ENCODE measurements around the gene ADD2.
"Not testable (repeated sequence)": the region's sequence is repeated elsewhere in the genome, so short reads cannot be mapped to it uniquely, and the experiment has no call there.

Gene ADD2

DNA sequence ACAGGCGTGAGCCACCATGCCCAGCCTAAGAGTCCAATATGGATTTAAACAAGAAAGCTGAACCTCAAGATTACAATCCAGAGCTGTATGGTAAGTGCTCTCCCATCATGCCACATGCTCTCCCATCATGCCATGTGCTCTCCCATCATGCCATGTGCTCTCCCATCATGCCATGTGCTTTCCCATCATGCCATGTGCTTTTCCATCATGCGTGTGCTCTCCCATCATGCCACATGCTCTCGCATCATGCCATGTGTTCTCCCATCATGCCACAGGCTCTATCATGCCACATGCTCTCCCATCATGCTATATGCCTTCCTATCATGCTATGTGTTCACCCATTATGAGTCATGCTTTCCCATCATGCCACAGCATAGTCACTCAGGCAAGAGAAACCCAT lies 20.7 kb downstream of the ADD2 start:
- DNase-seq = no peak

GRCh38 chr2:70746094-70746974 lies 21.7 kb downstream of the ADD2 start:
- DNase-seq = no peak

DNA sequence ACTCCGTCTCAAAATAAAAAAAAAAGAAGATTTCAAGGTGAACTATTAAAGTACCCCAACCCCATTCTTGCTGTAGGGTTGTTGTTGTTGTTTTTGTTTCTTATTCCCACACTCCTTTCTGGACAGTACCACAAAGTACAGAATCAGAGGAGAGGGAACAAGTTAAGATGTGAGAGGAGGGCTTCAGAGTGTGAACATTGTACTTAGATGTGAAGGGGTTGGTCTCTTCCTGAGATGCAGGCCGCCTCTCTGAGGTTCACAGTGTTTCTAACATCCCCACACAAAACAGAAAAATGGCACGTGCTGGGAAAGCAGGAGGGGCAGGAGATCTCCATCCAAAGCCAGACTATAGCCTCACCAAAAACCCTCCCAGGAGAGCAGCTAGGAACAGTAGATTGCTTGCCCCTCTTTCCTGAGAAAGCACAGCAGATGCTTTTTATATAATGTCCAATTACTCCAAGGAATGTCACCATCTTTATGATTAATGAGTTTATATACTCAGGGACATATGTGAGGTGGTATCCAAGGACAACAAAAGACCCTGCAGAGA lies 22.6 kb downstream of the ADD2 start:
- no peak for DNase-seq

GRCh38 chr2:70744397-70744796 lies 23.6 kb downstream of the ADD2 start:
- no peak for DNase-seq

GRCh38 chr2:70743677-70744076 lies 24.3 kb downstream of the ADD2 start:
- DNase-seq = no peak

DNA sequence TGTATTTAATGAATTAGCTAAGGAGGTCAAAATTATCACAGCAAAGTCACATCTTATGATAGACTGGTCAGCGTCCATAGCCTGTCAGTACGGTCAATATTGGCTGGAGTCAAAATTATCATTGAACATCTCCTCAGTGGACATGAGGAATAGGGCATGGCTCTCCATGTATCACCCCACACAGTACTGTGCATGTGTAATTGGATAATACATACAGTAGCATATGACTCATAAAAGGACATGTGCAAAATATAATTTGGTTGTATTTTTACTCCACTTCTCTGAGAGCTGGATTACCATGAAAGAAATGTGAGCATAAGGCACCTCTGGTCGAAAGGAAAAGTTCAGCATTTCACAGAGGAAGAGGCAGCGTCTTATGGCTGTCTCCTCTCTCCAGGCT lies 24.9 kb downstream of the ADD2 start:
- no peak for DNase-seq

GRCh38 chr2:70739492-70739891 lies 28.5 kb downstream of the ADD2 start:
- not testable (repeated sequence) for DNase-seq

DNA sequence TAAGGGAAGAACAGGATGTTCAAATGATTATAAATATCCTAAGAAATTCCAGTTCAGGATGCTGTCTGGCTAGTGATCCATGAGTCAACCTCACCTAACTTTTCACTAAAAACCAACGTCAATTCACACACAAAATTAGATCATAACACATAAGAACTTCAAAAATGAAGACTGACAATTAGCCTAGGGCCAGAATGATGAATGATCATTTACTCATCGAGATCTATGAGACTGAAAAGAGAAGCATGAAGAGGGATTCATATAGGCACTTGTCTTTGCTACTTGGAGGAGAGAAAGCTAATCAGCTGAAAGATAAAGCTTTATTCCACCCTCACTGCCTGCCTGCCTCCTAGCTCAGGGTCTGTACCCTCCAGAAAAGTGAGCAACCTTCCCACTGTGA lies 29.8 kb downstream of the ADD2 start:
- no peak for DNase-seq

GRCh38 chr2:70735071-70735470 lies 32.9 kb downstream of the ADD2 start:
- no peak for DNase-seq

DNA sequence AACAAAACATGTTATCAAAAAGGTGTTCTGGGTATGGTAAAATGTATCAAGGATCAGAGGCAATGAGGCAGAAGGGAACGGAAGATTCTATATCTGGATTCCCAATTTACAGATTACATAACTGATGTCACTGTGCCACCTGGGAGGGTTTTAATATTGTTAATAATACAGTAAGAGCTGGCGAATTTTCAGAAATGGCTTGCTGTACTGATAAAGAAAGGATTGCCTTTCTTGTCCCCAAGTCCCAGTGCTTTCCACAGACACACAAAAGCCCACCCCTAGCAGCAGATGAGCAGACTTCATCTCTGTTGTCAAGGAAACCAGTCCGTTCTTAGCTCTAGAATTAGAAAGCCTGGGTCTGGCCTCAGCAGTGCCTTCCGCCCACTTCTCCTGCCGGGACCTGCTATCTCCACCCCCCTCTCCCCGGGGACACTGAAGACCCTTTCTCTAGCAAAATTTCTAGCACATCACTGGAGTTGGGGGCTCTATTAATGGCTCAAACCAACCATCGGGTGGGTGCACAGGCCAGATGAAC lies 34.3 kb downstream of the ADD2 start:
- no peak for DNase-seq

- no peak for DNase-seq
These were observed 35.0 kb downstream of the ADD2 start for GRCh38 chr2:70732766-70733645.

DNA sequence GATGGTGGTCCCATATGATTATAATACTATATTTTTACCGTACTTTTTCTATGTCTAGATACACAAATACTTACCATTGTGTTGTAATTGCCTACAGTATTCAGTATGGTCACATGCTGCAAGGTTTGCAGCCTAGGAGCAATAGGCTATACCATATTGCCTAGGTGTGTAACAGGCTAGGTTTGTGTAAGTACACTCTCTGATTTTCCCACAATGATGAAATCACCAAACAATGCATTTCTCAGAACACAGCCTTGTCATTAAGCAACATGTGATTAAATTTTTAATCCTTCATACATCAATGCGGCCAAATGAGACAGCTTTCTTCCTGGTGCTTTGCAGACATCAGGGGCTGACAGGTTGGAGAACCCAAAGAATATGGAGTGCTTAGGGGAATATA lies 37.3 kb downstream of the ADD2 start:
- no peak for DNase-seq

- no peak for DNase-seq
These were observed 38.4 kb downstream of the ADD2 start for GRCh38 chr2:70729647-70730046.

DNA sequence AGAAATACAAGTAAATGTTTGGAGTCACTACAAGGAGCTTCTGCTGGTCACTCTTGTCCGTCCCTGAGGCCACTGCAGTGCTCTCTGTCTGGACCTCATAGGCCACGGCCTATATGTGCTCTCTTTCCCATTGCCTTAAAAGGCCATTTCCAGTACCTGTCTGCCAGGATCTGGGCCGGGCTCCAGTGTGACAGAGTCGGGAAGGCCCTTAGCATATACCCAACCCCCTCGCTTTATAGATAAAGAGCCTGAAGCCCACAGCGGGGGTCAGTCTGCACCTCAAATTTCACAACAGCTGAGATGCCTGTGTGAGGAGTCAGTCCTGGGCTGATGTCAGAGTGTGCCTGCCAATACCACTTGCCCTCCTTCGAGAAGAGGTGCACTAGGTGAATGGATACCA lies 39.9 kb downstream of the ADD2 start:
- DNase-seq = no peak

DNA sequence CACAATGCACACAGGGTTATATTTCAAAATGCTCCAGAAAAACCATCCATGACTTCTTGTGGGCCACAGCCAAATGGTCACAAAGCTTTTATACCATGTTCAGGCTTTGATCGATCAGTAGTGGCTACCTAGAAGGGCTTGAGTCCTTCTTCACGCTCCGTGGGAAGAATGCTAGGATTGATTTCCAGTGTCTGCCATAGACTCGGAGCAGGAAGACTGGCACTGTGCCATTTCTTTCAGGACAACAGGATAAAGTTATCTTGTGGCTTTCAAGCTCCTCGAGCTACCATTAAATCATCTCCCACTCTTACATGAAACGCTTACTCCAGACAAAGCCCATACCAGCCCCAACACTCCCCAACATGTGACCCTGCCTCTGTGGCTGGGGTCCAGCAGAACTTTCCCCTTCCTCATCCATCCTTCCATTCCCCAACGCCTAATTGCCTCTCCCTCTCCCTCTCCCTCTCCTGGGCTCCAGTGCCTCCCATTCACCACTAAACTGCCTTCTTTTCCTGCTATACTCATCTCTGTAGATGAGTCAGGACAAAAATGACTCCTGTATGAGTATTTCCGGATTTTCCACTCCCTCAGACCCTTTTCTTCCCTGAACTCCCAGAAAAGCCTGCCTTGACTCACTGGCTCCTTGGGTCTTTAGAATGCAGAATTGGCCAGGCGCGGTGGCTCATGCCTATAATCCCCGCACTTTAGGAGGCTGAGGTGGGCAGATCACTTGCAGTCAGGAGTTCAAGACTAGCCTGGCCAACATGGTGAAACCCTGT lies 40.9 kb downstream of the ADD2 start:
- DNase-seq = no peak

- no peak for DNase-seq
These were observed 42.5 kb downstream of the ADD2 start for GRCh38 chr2:70725505-70725904.

GRCh38 chr2:70724366-70724765 lies 43.6 kb downstream of the ADD2 start:
- DNase-seq = no peak

DNA sequence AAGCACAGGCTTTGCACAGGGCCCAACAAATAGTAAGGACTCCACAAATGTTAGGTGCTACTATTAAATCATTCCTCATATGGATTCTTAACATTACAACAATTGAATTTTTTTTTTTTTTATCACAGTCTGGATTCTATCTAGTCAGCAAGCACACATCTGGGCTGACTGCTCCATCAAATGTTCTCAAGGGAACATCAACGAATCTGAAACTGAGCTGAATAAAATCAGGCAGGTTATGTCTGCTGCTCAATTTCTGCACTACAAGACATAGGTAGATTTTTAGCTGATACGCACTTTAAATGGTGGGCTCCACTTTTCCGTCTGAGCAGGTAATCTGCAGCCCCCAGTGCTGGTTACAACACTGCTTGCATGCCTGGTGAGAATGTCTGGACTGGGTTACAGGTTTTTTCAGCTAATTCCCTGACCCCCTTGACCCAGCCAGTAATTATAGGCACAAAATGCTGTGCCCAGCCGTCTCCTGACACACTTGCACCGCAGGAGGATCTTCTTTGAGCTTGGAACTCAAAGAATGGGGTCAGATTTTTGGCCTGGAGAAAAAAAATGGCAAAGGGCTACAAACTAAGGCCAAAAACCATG lies 44.6 kb downstream of the ADD2 start:
- no peak for DNase-seq

DNA sequence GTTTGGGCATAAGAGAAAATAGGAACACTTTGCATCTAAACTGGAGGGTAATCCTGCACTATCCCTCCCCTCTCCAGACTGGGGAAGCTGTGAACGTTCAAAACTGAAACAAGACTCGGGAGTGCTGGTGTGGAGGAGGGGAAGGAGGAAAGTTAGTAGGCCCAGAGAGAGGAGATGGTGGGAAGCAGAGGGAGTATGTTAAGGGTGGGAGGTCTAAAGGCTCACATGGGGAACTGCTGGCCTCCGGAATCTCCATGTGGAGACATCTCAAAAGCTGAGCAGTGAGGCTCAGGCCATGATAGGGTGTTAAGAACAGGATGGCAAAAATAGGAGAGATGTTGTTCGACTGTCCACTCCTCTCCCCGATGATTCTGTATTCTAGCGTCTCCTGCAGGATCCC lies 47.9 kb downstream of the ADD2 start:
- DNase-seq = no peak

- no peak for DNase-seq
These were observed 48.8 kb downstream of the ADD2 start for GRCh38 chr2:70719231-70719630.

GRCh38 chr2:70718736-70719135 lies 49.3 kb downstream of the ADD2 start:
- no peak for DNase-seq

- no peak for DNase-seq
These were observed 49.8 kb downstream of the ADD2 start for GRCh38 chr2:70718241-70718640.
